Umbilical cord (tissue), 2 donors: Measurements from ENCODE around the gene ZNF813. TPM values are rescaled to one million over a fixed set of nuclear protein-coding genes. Genes with fewer than 3 reads are reported as not detected.
"Not testable (repeated sequence)": the region's sequence is repeated elsewhere in the genome, so short reads cannot be mapped to it uniquely, and the experiment has no call there.

Source experiments
- DNase-seq: peaks from one replicate; pipeline ENCODE4 v3.0.0-alpha.2; 2015; ENCODE audit warnings: low spot score
- total RNA-seq: library from RNA; depleted of rRNA; stranded (reverse); fragments of >200 nt; gene quantifications from one replicate; pipeline ENCODE4 v1.2.3, GENCODE V29; 2014; ENCODE audit warnings: low replicate concordance; ENCODE audit not compliant: insufficient read depth

Gene ZNF813
- total RNA-seq, 1 donor from 2014 or later = 8.7 TPM

DNA sequence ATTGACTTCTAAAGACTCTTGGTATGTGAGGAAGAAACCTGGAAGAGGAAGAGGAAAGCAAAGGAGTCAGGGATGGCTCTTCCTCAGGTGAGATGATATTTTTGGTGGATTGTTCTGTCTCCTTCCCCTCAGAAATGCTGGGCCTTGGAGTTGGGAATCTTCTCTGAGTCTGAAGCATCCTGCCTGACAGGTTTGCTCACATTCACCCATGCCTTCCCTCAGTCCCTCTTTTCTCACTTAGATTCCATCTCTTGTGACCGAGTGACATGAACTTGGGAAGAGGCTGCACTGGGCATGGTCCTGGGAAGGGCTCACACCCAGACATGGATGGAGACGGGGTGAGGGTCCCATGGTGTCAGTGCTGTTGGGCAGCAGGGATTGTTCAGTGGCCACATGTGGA is 16.2 kb downstream of the ZNF813 start:
- not testable (repeated sequence) for DNase-seq

- no peak for DNase-seq
Observed at GRCh38 chr19:53485046-53486004, 17.8 kb downstream of the ZNF813 start.

DNA sequence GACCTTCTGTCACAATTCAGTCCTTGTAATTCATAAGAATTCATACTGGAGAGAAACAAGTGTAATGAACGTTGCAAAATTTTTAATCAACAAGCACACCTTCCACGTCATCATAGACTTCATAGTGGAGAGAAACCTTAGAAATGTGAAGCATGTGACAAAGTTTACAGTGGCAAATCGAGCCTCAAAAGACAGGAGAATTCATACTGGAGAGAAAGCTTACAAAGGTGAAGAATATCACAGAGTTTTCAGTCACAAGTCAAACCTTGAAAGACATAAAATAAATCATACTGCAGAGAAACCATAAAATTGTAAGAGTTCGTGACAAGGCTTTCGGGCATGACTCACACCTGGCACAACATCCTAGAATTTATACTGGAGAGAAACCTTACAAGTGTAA is 24.6 kb downstream of the ZNF813 start:
- DNase-seq = no peak

- DNase-seq = not testable (repeated sequence)
Observed at GRCh38 chr19:53497311-53498023, 29.9 kb downstream of the ZNF813 start.

DNA sequence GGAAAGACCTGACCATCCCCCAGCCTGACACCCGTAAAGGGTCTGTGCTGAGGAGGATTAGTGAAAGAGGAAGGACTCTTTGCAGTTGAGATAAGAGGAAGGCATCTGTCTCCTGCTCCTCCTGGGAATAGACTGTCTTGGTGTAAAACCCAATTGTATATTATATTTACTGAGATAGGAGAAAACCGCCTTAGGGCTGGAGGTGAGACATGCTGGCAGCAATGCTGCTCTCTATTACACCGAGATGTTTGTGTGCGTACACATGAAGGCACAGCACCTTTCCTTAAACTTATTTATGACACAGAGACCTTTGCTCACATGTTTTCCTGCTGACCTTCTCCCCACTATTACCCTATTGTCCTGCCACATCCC is 30.5 kb downstream of the ZNF813 start:
- DNase-seq = not testable (repeated sequence)

- not testable (repeated sequence) for DNase-seq
Observed at GRCh38 chr19:53503151-53503550, 35.6 kb downstream of the ZNF813 start.

- DNase-seq = not testable (repeated sequence)
Observed at GRCh38 chr19:53503671-53504364, 36.3 kb downstream of the ZNF813 start.

GRCh38 chr19:53504365-53504703 is 36.8 kb downstream of the ZNF813 start:
- DNase-seq = peak; percentile 42

GRCh38 chr19:53504885-53505284 is 37.4 kb downstream of the ZNF813 start:
- DNase-seq = peak; percentile 29

DNA sequence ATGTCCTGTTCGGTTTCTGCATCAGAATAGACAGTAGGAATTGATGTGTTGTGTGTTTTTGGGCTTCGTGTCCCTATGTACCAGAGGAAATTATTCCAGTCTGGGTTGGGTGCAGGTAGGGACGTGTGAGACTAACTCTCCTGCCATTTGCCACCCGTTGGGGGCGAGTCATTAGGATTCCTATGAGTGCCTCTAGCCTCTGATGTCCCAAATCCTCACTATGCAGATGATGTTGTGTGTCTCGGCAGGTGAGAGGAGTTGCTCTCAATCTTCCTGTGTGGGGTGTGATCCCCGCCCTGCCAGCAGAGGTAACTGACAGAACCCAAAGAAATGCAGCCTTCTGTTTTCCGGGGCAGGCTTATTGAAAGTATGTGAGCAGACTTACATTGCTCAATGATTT is 39.2 kb downstream of the ZNF813 start:
- no peak for DNase-seq

DNA sequence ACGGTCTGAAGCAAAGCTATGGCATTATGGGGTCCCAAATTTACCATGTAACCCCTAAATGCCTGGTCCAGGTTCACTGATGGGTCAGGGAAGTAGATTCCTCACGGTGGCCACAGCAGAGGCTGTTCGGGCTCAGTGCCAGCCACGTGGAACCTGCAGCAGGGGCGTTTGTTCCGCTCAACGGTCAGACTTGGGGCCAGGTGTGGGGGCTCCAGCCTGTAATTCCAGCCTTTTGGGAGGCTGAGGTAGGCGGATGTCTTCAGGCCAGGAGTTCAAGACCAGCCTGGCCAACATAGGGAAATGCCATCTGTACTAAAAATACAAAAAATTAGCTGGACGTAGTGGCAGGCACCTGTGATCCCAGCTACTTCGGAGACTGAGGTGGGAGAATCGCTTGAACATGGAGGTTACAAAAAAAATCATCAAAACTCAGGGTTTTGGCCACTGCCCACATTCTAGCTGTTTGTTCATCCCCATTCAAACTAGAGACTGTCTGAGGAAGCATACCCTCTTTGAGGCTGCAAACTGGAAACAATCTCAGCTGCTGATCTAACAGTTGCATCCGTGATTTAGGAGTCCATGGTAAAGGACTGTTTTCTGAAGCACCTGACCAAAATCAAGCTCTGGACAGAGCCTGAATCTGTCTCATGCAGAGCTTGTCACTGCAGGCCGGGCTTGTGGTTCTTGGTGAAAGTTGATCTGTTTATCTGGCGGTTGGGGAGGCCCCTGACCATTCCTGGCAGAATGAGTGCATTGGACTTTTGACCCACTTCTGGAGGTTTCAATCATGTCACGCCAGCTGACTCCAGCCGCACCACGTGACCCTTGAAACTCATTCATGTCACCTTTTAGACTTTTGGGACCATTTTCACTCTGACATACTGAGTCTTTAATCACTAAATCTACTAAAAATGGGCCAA is 40.2 kb downstream of the ZNF813 start:
- no peak for DNase-seq

GRCh38 chr19:53509443-53509842 is 41.9 kb downstream of the ZNF813 start:
- no peak for DNase-seq

GRCh38 chr19:53509845-53510244 is 42.3 kb downstream of the ZNF813 start:
- DNase-seq = no peak

- DNase-seq = no peak
Observed at GRCh38 chr19:53511357-53511756, 43.8 kb downstream of the ZNF813 start.

DNA sequence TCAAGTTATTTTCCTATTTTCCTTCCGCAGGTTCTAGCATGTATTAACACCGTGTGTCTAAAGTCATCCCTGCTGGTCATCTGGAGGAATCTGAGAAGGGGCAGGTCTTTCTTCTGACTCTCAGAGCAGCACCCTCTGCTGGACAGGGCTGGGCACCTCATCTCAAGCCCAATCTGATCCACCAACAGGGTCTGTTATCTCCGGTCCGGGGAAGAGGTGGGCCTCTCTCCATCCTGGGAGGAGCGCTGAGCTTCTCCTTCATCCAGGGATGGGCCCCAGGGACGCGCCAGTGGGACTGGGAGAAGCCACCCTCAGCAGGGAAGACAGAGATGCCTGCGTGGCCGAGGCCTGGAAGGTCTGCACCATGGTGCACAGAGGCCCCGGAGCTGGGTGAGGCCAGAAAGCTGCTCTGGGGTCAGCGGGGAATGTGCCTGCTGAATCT is 44.4 kb downstream of the ZNF813 start:
- DNase-seq = peak; percentile 55

DNA sequence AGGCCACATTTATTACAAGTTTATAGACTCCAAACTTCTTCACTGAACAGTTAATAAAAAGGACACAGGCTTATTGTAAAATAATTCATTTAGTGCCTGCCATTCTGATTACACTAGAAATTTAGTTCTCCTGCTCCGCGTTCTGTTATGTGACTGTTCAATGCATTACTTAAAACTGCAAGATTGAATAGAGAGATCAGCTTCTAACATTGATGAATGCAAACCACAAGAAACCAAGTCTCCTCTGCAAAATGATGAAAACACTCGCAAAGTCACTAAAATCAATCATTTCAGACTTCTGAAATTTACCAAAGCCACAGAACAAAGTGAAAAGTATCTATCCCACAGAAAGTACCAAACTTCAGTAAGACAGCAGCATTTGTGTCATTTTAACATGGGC is 47.5 kb downstream of the ZNF813 start:
- DNase-seq = not testable (repeated sequence)

- no peak for DNase-seq
Observed at GRCh38 chr19:53517114-53517741, 49.7 kb downstream of the ZNF813 start.

DNA sequence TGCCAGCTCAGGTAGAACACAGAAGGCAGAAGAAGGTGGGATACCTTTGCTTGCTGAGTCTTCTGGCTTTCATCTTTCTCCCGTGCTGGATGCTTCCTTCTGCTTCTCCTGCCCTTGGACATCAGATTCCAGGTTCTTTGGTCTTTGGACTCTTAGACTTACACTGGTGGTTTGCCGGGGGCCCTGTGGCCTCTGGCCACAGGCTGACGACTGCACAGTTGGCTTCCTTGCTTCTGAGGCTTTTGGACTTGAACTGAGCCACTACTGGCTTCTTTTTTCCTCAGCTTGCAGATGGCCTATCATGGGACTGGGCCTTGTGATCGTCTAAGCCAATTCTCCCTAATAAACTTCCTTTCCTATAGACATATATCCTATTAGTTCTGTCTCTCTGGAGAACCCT is 50.6 kb downstream of the ZNF813 start:
- no peak for DNase-seq

- no peak for DNase-seq
Observed at GRCh38 chr19:53518716-53519115, 51.2 kb downstream of the ZNF813 start.

GRCh38 chr19:53519446-53519845 is 51.9 kb downstream of the ZNF813 start:
- DNase-seq = no peak

DNA sequence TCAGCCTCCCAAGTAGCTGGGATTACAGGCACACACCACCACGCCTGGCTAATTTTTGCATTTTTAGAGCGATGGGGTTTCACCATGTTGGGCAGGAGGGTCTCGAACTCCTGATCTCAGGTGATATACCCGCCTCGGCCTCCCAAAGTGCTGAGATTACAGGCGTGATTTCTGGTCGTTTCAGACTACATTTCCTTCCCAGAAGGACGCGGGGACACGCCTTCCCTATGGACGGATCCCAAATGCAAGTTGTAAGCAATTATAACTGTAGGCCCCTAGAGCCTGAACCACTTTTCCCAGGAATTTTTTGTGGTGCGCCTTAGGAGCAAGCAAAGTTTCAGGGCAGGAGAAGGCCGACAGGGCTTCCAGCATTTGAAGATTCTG is 52.6 kb downstream of the ZNF813 start:
- no peak for DNase-seq
